B cell (primary cell): ENCODE measurements around the gene RASSF8. TPM values are rescaled to one million over a fixed set of nuclear protein-coding genes. Genes with fewer than 3 reads are reported as not detected.

Experiments
- ATAC-seq: fragments of 200-7000 bp; cut with Tn5 transposase; one replicate; pipeline ENCODE4 v1.10.0; 2021; ENCODE audit warnings: low read depth, mild to moderate bottlenecking, moderate number of reproducible peaks, moderate library complexity
- CTCF ChIA-PET: fragments of 350-600 bp; sonication (Branson Sonifier 250); formaldehyde crosslinking; loops from one replicate; lab custom pipeline; 2021; ENCODE audit warnings: antibody characterized with exemption, inconsistent platforms; lab: Charles Lee
- POLR2A ChIA-PET: fragments of 350-600 bp; sonication (Branson Sonifier 250); formaldehyde crosslinking; loops from one replicate; lab custom pipeline; 2021; ENCODE audit warnings: antibody characterized with exemption; lab: Charles Lee
- DNase-seq: peaks from one replicate; pipeline ENCODE4 v3.0.0; 2013
- H2AFZ ChIP-seq: 2 replicates; pipeline ENCODE4 v1.6.1; 2012; ENCODE audit warnings: mild to moderate bottlenecking, low read depth, low read length; ENCODE audit not compliant: insufficient read depth, poor library complexity, severe bottlenecking
- H3K27ac ChIP-seq, 2 donors: 1 replicate in 1 of 2; 2 replicates in 1 of 2; pipeline ENCODE4 v1.5.1; 2012 to 2013; ENCODE audit warnings: low read length in 2 of 2, mild to moderate bottlenecking in 2 of 2, moderate library complexity in 1 of 2
- H3K27me3 ChIP-seq, 4 experiments: fragments of 200-600 bp in 1 of 4; sonication (generic) in 1 of 4; replicated peaks in 1 of 4; 1 replicate in 2 of 4; 2 replicates in 2 of 4; pipeline versions ENCODE4 v1.6.1 to v1.7.0; 2013 to 2016; ENCODE audit warnings: low read length in 3 of 4, mild to moderate bottlenecking in 2 of 4, mixed read lengths in 1 of 4, moderate library complexity in 1 of 4; ENCODE audit not compliant: insufficient read depth in 4 of 4, control insufficient read depth in 3 of 4; ENCODE audit errors: control extremely low read depth in 1 of 4
- H3K36me3 ChIP-seq, 2 experiments: replicated peaks in 1 of 2; 1 replicate in 1 of 2; 2 replicates in 1 of 2; pipeline versions ENCODE4 v1.6.1 to v1.7.1; 2013; ENCODE audit warnings: low read length in 1 of 2; ENCODE audit not compliant: insufficient read depth in 2 of 2, control insufficient read depth in 1 of 2; ENCODE audit errors: control extremely low read depth in 1 of 2, extremely low read depth in 1 of 2
- H3K4me1 ChIP-seq, 2 donors: fragments of 200-600 bp in 1 of 2; sonication (generic) in 1 of 2; 1 replicate in 1 of 2; 2 replicates in 1 of 2; pipeline versions ENCODE4 v1.5.1 to v1.6.1; 2013 to 2017; ENCODE audit warnings: low read length in 2 of 2; ENCODE audit not compliant: control insufficient read depth in 2 of 2, insufficient read depth in 2 of 2
- H3K4me2 ChIP-seq: replicated peaks from 2 replicates; pipeline ENCODE3; 2012; ENCODE audit warnings: mild to moderate bottlenecking, low read depth, low read length; ENCODE audit not compliant: poor library complexity, severe bottlenecking
- H3K4me3 ChIP-seq, 5 experiments: fragments of 200-600 bp in 1 of 5; sonication (generic) in 1 of 5; 1 replicate in 3 of 5; 2 replicates in 2 of 5; pipeline versions ENCODE4 v1.5.1 to v1.7.0; 2011 to 2016; ENCODE audit warnings: low read length in 4 of 5, mild to moderate bottlenecking in 4 of 5, low read depth in 2 of 5, control low read depth in 1 of 5, moderate library complexity in 1 of 5; ENCODE audit not compliant: insufficient read depth in 1 of 5; ENCODE audit errors: control extremely low read depth in 1 of 5, extremely low read depth in 1 of 5
- H3K79me2 ChIP-seq: fragments of 200-600 bp; sonication (generic); one replicate; pipeline ENCODE4 v1.6.0; 2016; ENCODE audit warnings: low read length; ENCODE audit not compliant: control insufficient read depth, insufficient read depth
- H3K9ac ChIP-seq: fragments of 200-600 bp; sonication (generic); 2 replicates; pipeline ENCODE4 v1.6.1; 2017; ENCODE audit warnings: mild to moderate bottlenecking, low read length, moderate library complexity
- H3K9me3 ChIP-seq, 3 donors: one replicate each; pipeline versions ENCODE4 v1.6.1 to v1.7.1; 2013; ENCODE audit warnings: low read length in 2 of 3; ENCODE audit not compliant: control insufficient read depth in 2 of 3, insufficient read depth in 1 of 3; ENCODE audit errors: control extremely low read depth in 1 of 3
- H4K20me1 ChIP-seq: 2 replicates; pipeline ENCODE4 v1.6.0; 2012; ENCODE audit warnings: mild to moderate bottlenecking, low read length; ENCODE audit not compliant: insufficient read depth, control insufficient read depth, poor library complexity, severe bottlenecking
- H3K27ac Mint-ChIP-seq: one replicate; pipeline ENCODE4 v1.8.0; 2021; ENCODE audit warnings: mixed read lengths
- H3K27me3 Mint-ChIP-seq: one replicate; pipeline ENCODE4 v1.8.0; 2021; ENCODE audit warnings: mixed read lengths
- H3K4me1 Mint-ChIP-seq: one replicate; pipeline ENCODE4 v1.8.0; 2021; ENCODE audit warnings: mixed read lengths
- H3K4me3 Mint-ChIP-seq: one replicate; pipeline ENCODE4 v1.8.0; 2021; ENCODE audit warnings: mixed read lengths
- H3K9me3 Mint-ChIP-seq: one replicate; pipeline ENCODE4 v1.8.0; 2022; ENCODE audit warnings: mixed read lengths; ENCODE audit not compliant: insufficient read depth
- CTCF ChIP-seq: fragments of 200-600 bp; IDR thresholded peaks from one replicate; pipeline ENCODE4 v1.8.0; 2022; ENCODE audit warnings: antibody characterized with exemption, mild to moderate bottlenecking
- EZH2 ChIP-seq: IDR thresholded peaks from 2 replicates; pipeline ENCODE4 v1.6.1; 2012; ENCODE audit warnings: borderline replicate concordance, low read depth, mild to moderate bottlenecking, moderate library complexity, low read length; ENCODE audit not compliant: insufficient read depth, poor library complexity, severe bottlenecking
- WGBS: methylation state at CpG from one replicate; pipeline ENCODE4 v1.1.5; 2013; ENCODE audit warnings: missing lambda C conversion rate; ENCODE audit not compliant: insufficient coverage; 5-methylcytosine and 5-hydroxymethylcytosine counted together
- intact Hi-C: fragments of 100-400 bp; cut with micrococcal nuclease; formaldehyde crosslinking; loops from one replicate; pipeline ENCODE4 v1.10.0; 2022
- polyA plus RNA-seq: library from polyadenylated mRNA; depleted of rRNA; stranded (reverse); fragments of >200 nt; gene quantifications from 2 replicates; pipeline ENCODE4 v1.2.3, GENCODE V29; 2012
- total RNA-seq, 2 donors: library from RNA; stranded (reverse); fragments of 120-200 nt in 1 of 2; gene quantifications; 1 replicate in 1 of 2; 2 replicates in 1 of 2; pipeline versions ENCODE4 v1.2.3 to v1.2.4, GENCODE V29; 2013 to 2022

The RASSF8 gene
- total and polyA plus RNA-seq, 2 donors (not counting 1 experiment from before 2014, with no cell fraction given): 0.01 to 0.49 TPM

GRCh38 chr12:26044007-26044394 lies 85.5 kb downstream of the RASSF8 start:
- POLR2A ChIA-PET: no interaction called here

GRCh38 chr12:26044592-26044991 lies 86.1 kb downstream of the RASSF8 start:
- intact Hi-C loops: no loop called here
- Histone ChIP-seq H3K9me3 (no peaks in the 10 kb centered on the region), H2AFZ (no peak overlapping the region), H3K9ac (no peak overlapping the region), H3K4me2 (no peak overlapping the region), H3K36me3 (no peaks in the 10 kb centered on the region), H3K27ac (no peak overlapping the region), H3K27me3 (no peaks in the 10 kb centered on the region), H3K4me3 (no peak overlapping the region), H3K4me1 (no peaks in the 10 kb centered on the region), H4K20me1 (no peaks in the 10 kb centered on the region), H3K79me2 (no peaks in the 10 kb centered on the region)
- no CpG with 5 or more reads among the region's 1 CpG for WGBS
- H3K4me3 Mint-ChIP-seq: no peak overlapping the region
- no peak for ATAC-seq
- no peak for TF ChIP-seq CTCF
- TF ChIP-seq EZH2: no peak
- no peaks in the 10 kb centered on the region for H3K4me1 Mint-ChIP-seq
- no peak overlapping the region for H3K27ac Mint-ChIP-seq
- no peaks in the 10 kb centered on the region for H3K27me3 Mint-ChIP-seq
- ChIA-PET CTCF (no interaction called here), POLR2A (no interaction called here)
- DNase-seq: no peak
- H3K9me3 Mint-ChIP-seq: no peaks in the 10 kb centered on the region

More at GRCh38 chr12:26044007-26044394, 85.5 kb downstream of the RASSF8 start:
- H3K27me3 Mint-ChIP-seq: no peaks in the 10 kb centered on the region
- Histone ChIP-seq H3K4me3 (no peak overlapping the region), H3K4me2 (no peak overlapping the region), H3K36me3 (no peaks in the 10 kb centered on the region), H2AFZ (no peak overlapping the region), H3K9ac (no peak overlapping the region), H3K9me3 (no peaks in the 10 kb centered on the region), H3K4me1 (no peaks in the 10 kb centered on the region), H4K20me1 (no peaks in the 10 kb centered on the region), H3K27me3 (no peaks in the 10 kb centered on the region), H3K27ac (no peak overlapping the region), H3K79me2 (no peaks in the 10 kb centered on the region)
- H3K9me3 Mint-ChIP-seq: no peaks in the 10 kb centered on the region
- no peak for DNase-seq
- CTCF ChIA-PET: no interaction called here
- no peak overlapping the region for H3K4me3 Mint-ChIP-seq
- no peak overlapping the region for H3K27ac Mint-ChIP-seq
- no peak for ATAC-seq
- intact Hi-C loops: no loop called here
- H3K4me1 Mint-ChIP-seq: no peaks in the 10 kb centered on the region
- TF ChIP-seq CTCF (no peak), EZH2 (no peak)
